Lung (tissue), 12 donors: Measurements from ENCODE around the gene FH. TPM values are rescaled to one million over a fixed set of nuclear protein-coding genes. Genes with fewer than 3 reads are reported as not detected.

Experiments used
- ATAC-seq: fragments of 200-7000 bp; cut with Tn5 transposase; one replicate; pipeline ENCODE4 v1.9.1; 2020; ENCODE audit warnings: moderate number of reproducible peaks; ENCODE audit not compliant: insufficient read depth, low FRiP score
- DNase-seq, 3 donors: peaks; one replicate each; pipeline ENCODE4 v3.0.0-alpha.2; 2013 to 2017
- H3K27ac ChIP-seq, 2 donors: one replicate each; pipeline ENCODE4 v1.5.1; 2013; ENCODE audit warnings: mild to moderate bottlenecking in 2 of 2, moderate library complexity in 2 of 2, control low read depth in 1 of 2, inconsistent platforms in 1 of 2, low read depth in 1 of 2, low read length in 1 of 2
- H3K27me3 ChIP-seq, 3 donors: one replicate each; pipeline ENCODE4 v1.5.1; 2013; ENCODE audit warnings: low read length in 2 of 3; ENCODE audit not compliant: control insufficient read depth in 3 of 3, insufficient read depth in 3 of 3
- H3K36me3 ChIP-seq, 4 donors: one replicate each; pipeline ENCODE4 v1.5.1; 2013; ENCODE audit warnings: low read length in 4 of 4, mild to moderate bottlenecking in 1 of 4, moderate library complexity in 1 of 4; ENCODE audit not compliant: control insufficient read depth in 4 of 4, insufficient read depth in 4 of 4
- H3K4me1 ChIP-seq, 5 donors: one replicate each; pipeline ENCODE4 v1.5.1; 2013; ENCODE audit warnings: low read length in 5 of 5, mild to moderate bottlenecking in 2 of 5, moderate library complexity in 1 of 5; ENCODE audit not compliant: control insufficient read depth in 5 of 5, insufficient read depth in 5 of 5
- H3K4me3 ChIP-seq: one replicate; pipeline ENCODE4 v1.5.1; 2013; ENCODE audit warnings: mild to moderate bottlenecking, control low read depth, moderate library complexity
- H3K9ac ChIP-seq, 2 donors: one replicate each; pipeline ENCODE4 v1.5.1; 2013; ENCODE audit warnings: low read length in 2 of 2, control low read depth in 1 of 2; ENCODE audit not compliant: insufficient read depth in 1 of 2
- H3K9me3 ChIP-seq, 4 donors: one replicate each; pipeline ENCODE4 v1.5.1; 2013; ENCODE audit warnings: low read length in 3 of 4, mild to moderate bottlenecking in 1 of 4, moderate library complexity in 1 of 4; ENCODE audit not compliant: control insufficient read depth in 4 of 4, insufficient read depth in 3 of 4
- CTCF ChIP-seq: IDR thresholded peaks from 2 replicates; pipeline ENCODE4 v1.5.1; 2012; ENCODE audit warnings: mild to moderate bottlenecking; ENCODE audit errors: control extremely low read depth, extremely low read depth
- WGBS, 2 donors: extraction: QIAGEN DNeasy Blood & Tissue Kit; methylation state at CpG; one replicate each; pipeline ENCODE4 v1.1.7; 2013; 5-methylcytosine and 5-hydroxymethylcytosine counted together
- polyA plus RNA-seq, 2 donors: library from polyadenylated mRNA; stranded (reverse); fragments of 200-250 nt; gene quantifications; one replicate each; pipeline ENCODE4 v1.2.1, GENCODE V29; 2013
- total RNA-seq, 2 donors: library from RNA; depleted of rRNA in 1 of 2; stranded (reverse); fragments of >200 nt in 1 of 2; gene quantifications; one replicate each; pipeline ENCODE4 v1.2.1, GENCODE V29; 2014 to 2021
- donor health status: control.
- donor health status: control.
- donor health status: Bipolar disorder and iron deficiency.
- donor health status: healthy.
- donor health status: DM: yes; HTN: yes; CAD: no.

The FH gene
- total and polyA plus RNA-seq, 4 donors: 41.3 to 49.6 (median 43.4) TPM

- Histone ChIP-seq H3K4me1 (peaks cover 0 to 14% (median 0%) of the 10 kb centered on the region in 5 donors), H3K36me3 (no peaks in the 10 kb centered on the region), H3K9me3 (no peaks in the 10 kb centered on the region), H3K27ac (no peak overlapping the region), H3K9ac (no peak overlapping the region), H3K27me3 (peaks cover 0 to 25% (median 16%) of the 10 kb centered on the region in 3 donors), H3K4me3 (no peak overlapping the region)
- TF ChIP-seq CTCF: no peak
- 92 to 97% methylated on average over 2 of the region's 2 CpGs for WGBS, 2 donors
- ATAC-seq (no peak), DNase-seq (no peak)
Measured at GRCh38 chr1:241521718-241522117, 2.2 kb upstream of the FH start.

GRCh38 chr1:241520080-241520465 is 518 bp upstream of the FH start:
- DNase-seq (no peak), ATAC-seq (no peak)
- Histone ChIP-seq H3K36me3 (peaks cover 2 to 10% (median 3%) of the 10 kb centered on the region in 4 donors), H3K27me3 (peaks cover 0 to 19% (median 15%) of the 10 kb centered on the region in 3 donors), H3K27ac (no peak overlapping the region), H3K4me3 (no peak overlapping the region), H3K9ac (peak overlapping the region in 1 of 2 donors; percentile 72), H3K9me3 (no peaks in the 10 kb centered on the region), H3K4me1 (peaks cover 0 to 14% (median 2%) of the 10 kb centered on the region in 5 donors)
- WGBS, 2 donors: 8 to 16% methylated on average over 6 of the region's 6 CpGs
- no peak for TF ChIP-seq CTCF

GRCh38 chr1:241518476-241519307 is 863 bp downstream of the FH start:
- WGBS, 2 donors: 5 to 6% methylated on average over 27 to 28 of the region's 28 CpGs
- peak overlapping the region; percentile 14 to 15 for H3K9ac ChIP-seq
- peaks cover 0 to 8% (median 7%) of the 10 kb centered on the region in 3 donors for H3K27me3 ChIP-seq
- peak overlapping the region; percentile 96 for H3K4me3 ChIP-seq
- peaks cover 2 to 11% (median 3%) of the 10 kb centered on the region in 4 donors for H3K36me3 ChIP-seq
- ATAC-seq: no peak
- DNase-seq: peak in 2 of 3 donors; percentile 24 to 32
- no peaks in the 10 kb centered on the region for H3K9me3 ChIP-seq
- peak overlapping the region; percentile 90 to 97 for H3K27ac ChIP-seq
- no peak for TF ChIP-seq CTCF
- peaks cover 0 to 14% (median 3%) of the 10 kb centered on the region in 5 donors for H3K4me1 ChIP-seq
